MM.1S (cell line): ENCODE measurements around the gene WT1.

Experiments used
- EZH2 ChIP-seq: fragments of 300-600 bp; sonication (generic); optimal IDR thresholded peaks from 2 replicates; pipeline ENCODE3; 2017; ENCODE audit warnings: low read depth, mild to moderate bottlenecking, antibody characterized with exemption, low read length, mixed read lengths
- TF ChIP-seq, protein P1 (sequence below): fragments of 300-600 bp; sonication (generic); IDR thresholded peaks from 2 replicates; pipeline ENCODE4 v1.5.1; 2016; ENCODE audit warnings: antibody characterized with exemption, low read length, mixed read lengths

DNA sequence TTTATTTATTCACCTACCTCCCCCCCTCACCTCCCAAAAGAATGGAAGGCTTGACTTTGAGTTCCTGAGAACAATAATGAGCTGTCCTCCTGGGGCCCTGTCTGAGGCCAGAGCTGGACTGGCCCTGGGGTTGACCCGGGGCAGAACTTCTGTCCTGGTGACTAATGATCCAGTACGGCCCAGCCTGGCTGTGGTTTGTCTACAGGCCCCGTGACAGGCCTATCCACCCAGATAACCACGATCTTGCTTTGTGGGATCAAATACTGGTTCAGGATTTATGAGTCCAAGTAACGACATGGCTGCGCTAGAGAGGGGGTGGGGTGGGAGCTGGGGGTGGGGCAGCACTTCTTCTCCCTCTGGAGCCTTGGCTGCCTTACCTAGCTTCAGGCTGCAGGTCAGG is 81.5 kb downstream of the WT1 start:
- TF ChIP-seq, protein P1, sequence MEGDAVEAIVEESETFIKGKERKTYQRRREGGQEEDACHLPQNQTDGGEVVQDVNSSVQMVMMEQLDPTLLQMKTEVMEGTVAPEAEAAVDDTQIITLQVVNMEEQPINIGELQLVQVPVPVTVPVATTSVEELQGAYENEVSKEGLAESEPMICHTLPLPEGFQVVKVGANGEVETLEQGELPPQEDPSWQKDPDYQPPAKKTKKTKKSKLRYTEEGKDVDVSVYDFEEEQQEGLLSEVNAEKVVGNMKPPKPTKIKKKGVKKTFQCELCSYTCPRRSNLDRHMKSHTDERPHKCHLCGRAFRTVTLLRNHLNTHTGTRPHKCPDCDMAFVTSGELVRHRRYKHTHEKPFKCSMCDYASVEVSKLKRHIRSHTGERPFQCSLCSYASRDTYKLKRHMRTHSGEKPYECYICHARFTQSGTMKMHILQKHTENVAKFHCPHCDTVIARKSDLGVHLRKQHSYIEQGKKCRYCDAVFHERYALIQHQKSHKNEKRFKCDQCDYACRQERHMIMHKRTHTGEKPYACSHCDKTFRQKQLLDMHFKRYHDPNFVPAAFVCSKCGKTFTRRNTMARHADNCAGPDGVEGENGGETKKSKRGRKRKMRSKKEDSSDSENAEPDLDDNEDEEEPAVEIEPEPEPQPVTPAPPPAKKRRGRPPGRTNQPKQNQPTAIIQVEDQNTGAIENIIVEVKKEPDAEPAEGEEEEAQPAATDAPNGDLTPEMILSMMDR, result no peak
- no peak for TF ChIP-seq EZH2
